ENCODE results near the gene VASH2. TPM values are rescaled to one million over a fixed set of nuclear protein-coding genes. Genes with fewer than 3 reads are reported as not detected.
"Not testable (repeated sequence)": the region's sequence is repeated elsewhere in the genome, so short reads cannot be mapped to it uniquely, and the experiment has no call there.

VASH2 gene
- polyA plus RNA-seq, 1 donor from 2014 or later = 65.2 TPM

DNA sequence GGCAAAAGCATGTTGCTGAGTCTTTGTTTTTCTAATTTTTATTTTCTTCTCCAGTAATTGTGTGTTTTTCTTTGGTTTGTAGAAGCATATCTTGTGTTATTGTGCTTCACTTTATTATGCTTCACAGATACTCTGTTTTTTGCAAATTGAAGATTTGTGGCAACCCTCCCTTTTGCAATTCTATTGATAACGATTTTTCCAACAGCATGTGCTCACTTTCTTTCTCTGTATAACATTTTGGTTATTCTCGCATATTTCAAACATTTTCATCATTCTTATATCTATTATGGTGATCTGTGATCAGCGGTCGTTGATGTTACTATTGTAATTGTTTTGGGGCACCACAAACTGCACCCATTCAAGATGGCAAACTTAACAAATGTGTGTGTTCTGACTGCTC is 69.1 kb downstream of the VASH2 start:
- no peak overlapping the region for H3K9ac ChIP-seq (ENCODE audit: low read length)
- no peaks in the 10 kb centered on the region for H4K20me1 ChIP-seq (ENCODE audit: insufficient read depth)
- H3K4me2 ChIP-seq (ENCODE audit: low read length) = no peak overlapping the region
- H2AFZ ChIP-seq (ENCODE audit: low read depth, low read length) = no peak overlapping the region
- no peak overlapping the region for H3K4me3 ChIP-seq (ENCODE audit: low read length)
- peaks cover 5% of the 10 kb centered on the region for H3K79me2 ChIP-seq (replicated peaks; ENCODE audit: insufficient read depth, low read length)
- no peaks in the 10 kb centered on the region for H3K9me2 ChIP-seq (ENCODE audit: insufficient read depth, low read length)
- no peak for TF ChIP-seq EZH2 (IDR thresholded peaks at IDR 0.05; ENCODE audit: borderline replicate concordance, insufficient read depth, low read length, poor library complexity, severe bottlenecking)
- TF ChIP-seq EP300 (conservative IDR thresholded peaks at IDR 0.05; ENCODE audit: poor library complexity, severe bottlenecking) = no peak
- TF ChIP-seq, protein P1, sequence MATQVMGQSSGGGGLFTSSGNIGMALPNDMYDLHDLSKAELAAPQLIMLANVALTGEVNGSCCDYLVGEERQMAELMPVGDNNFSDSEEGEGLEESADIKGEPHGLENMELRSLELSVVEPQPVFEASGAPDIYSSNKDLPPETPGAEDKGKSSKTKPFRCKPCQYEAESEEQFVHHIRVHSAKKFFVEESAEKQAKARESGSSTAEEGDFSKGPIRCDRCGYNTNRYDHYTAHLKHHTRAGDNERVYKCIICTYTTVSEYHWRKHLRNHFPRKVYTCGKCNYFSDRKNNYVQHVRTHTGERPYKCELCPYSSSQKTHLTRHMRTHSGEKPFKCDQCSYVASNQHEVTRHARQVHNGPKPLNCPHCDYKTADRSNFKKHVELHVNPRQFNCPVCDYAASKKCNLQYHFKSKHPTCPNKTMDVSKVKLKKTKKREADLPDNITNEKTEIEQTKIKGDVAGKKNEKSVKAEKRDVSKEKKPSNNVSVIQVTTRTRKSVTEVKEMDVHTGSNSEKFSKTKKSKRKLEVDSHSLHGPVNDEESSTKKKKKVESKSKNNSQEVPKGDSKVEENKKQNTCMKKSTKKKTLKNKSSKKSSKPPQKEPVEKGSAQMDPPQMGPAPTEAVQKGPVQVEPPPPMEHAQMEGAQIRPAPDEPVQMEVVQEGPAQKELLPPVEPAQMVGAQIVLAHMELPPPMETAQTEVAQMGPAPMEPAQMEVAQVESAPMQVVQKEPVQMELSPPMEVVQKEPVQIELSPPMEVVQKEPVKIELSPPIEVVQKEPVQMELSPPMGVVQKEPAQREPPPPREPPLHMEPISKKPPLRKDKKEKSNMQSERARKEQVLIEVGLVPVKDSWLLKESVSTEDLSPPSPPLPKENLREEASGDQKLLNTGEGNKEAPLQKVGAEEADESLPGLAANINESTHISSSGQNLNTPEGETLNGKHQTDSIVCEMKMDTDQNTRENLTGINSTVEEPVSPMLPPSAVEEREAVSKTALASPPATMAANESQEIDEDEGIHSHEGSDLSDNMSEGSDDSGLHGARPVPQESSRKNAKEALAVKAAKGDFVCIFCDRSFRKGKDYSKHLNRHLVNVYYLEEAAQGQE (IDR thresholded peaks at IDR 0.05; ENCODE audit: borderline replicate concordance) = no peak
- no peak for TF ChIP-seq RAD21 (conservative IDR thresholded peaks at IDR 0.05)
- TF ChIP-seq, protein P2, sequence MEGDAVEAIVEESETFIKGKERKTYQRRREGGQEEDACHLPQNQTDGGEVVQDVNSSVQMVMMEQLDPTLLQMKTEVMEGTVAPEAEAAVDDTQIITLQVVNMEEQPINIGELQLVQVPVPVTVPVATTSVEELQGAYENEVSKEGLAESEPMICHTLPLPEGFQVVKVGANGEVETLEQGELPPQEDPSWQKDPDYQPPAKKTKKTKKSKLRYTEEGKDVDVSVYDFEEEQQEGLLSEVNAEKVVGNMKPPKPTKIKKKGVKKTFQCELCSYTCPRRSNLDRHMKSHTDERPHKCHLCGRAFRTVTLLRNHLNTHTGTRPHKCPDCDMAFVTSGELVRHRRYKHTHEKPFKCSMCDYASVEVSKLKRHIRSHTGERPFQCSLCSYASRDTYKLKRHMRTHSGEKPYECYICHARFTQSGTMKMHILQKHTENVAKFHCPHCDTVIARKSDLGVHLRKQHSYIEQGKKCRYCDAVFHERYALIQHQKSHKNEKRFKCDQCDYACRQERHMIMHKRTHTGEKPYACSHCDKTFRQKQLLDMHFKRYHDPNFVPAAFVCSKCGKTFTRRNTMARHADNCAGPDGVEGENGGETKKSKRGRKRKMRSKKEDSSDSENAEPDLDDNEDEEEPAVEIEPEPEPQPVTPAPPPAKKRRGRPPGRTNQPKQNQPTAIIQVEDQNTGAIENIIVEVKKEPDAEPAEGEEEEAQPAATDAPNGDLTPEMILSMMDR (IDR thresholded peaks at IDR 0.05; ENCODE audit: poor library complexity, severe bottlenecking) = no peak
- TF ChIP-seq POLR2AphosphoS5 (IDR thresholded peaks at IDR 0.05) = no peak
- TF ChIP-seq TAF1 (IDR thresholded peaks at IDR 0.05; ENCODE audit: low read depth) = no peak
- TF ChIP-seq MXI1 (conservative IDR thresholded peaks at IDR 0.05; ENCODE audit: poor library complexity, severe bottlenecking) = no peak
- TF ChIP-seq SMC3 (conservative IDR thresholded peaks at IDR 0.05; ENCODE audit: poor library complexity) = no peak
- H3K9me3 ChIP-seq (ENCODE audit: low read length) = no peaks in the 10 kb centered on the region
- H3K27me3 ChIP-seq (ENCODE audit: insufficient read depth, low read depth, low read length) = no peaks in the 10 kb centered on the region
- H3F3A ChIP-seq (ENCODE audit: insufficient read depth, low read length, poor library complexity, severe bottlenecking) = no peaks in the 10 kb centered on the region
- no peak overlapping the region for H3K27ac ChIP-seq (ENCODE audit: low read length)
- no peaks in the 10 kb centered on the region for H3K36me3 ChIP-seq (ENCODE audit: insufficient read depth, low read length)

DNA sequence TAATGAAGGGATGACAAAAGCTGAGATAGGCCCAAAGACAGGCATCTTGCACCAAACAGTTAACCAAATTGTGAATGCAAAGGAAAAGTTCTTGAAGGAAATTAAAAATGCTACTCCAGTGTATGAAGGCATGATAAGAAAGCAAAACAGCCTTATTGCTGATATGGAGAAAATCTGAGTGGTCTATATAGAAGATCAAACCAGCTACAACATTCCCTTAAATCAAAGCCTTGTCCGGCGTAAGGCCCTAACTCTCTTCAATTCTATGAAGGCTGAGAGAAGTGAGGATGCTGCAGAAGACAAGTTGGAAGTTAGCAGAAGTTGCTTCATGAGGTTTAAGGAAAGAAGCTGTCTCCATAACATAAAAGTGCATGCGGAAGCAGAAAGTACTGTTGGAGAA is 69.7 kb downstream of the VASH2 start:
- H3K4me3 ChIP-seq (ENCODE audit: low read length) = no peak overlapping the region
- TF ChIP-seq, protein P1 (IDR thresholded peaks at IDR 0.05; ENCODE audit: borderline replicate concordance) = no peak
- TF ChIP-seq EZH2 (IDR thresholded peaks at IDR 0.05; ENCODE audit: borderline replicate concordance, insufficient read depth, low read length, poor library complexity, severe bottlenecking) (no peak), RAD21 (conservative IDR thresholded peaks at IDR 0.05) (no peak), SMC3 (conservative IDR thresholded peaks at IDR 0.05; ENCODE audit: poor library complexity) (no peak), EP300 (conservative IDR thresholded peaks at IDR 0.05; ENCODE audit: poor library complexity, severe bottlenecking) (no peak), MXI1 (conservative IDR thresholded peaks at IDR 0.05; ENCODE audit: poor library complexity, severe bottlenecking) (no peak), TAF1 (IDR thresholded peaks at IDR 0.05; ENCODE audit: low read depth) (no peak)
- TF ChIP-seq, protein P2 (IDR thresholded peaks at IDR 0.05; ENCODE audit: poor library complexity, severe bottlenecking) = no peak
- no peaks in the 10 kb centered on the region for H3K27me3 ChIP-seq (ENCODE audit: insufficient read depth, low read depth, low read length)
- H3K9ac ChIP-seq (ENCODE audit: low read length) = no peak overlapping the region
- no peak overlapping the region for H2AFZ ChIP-seq (ENCODE audit: low read depth, low read length)
- H3F3A ChIP-seq (ENCODE audit: insufficient read depth, low read length, poor library complexity, severe bottlenecking) = no peaks in the 10 kb centered on the region
- no peaks in the 10 kb centered on the region for H3K9me2 ChIP-seq (ENCODE audit: insufficient read depth, low read length)
- no peaks in the 10 kb centered on the region for H3K79me2 ChIP-seq (replicated peaks; ENCODE audit: insufficient read depth, low read length)
- no peak overlapping the region for H3K27ac ChIP-seq (ENCODE audit: low read length)
- H3K4me2 ChIP-seq (ENCODE audit: low read length) = no peak overlapping the region
- H3K9me3 ChIP-seq (ENCODE audit: low read length) = no peaks in the 10 kb centered on the region
- no peaks in the 10 kb centered on the region for H3K36me3 ChIP-seq (ENCODE audit: insufficient read depth, low read length)
- H4K20me1 ChIP-seq (ENCODE audit: insufficient read depth) = no peaks in the 10 kb centered on the region

DNA sequence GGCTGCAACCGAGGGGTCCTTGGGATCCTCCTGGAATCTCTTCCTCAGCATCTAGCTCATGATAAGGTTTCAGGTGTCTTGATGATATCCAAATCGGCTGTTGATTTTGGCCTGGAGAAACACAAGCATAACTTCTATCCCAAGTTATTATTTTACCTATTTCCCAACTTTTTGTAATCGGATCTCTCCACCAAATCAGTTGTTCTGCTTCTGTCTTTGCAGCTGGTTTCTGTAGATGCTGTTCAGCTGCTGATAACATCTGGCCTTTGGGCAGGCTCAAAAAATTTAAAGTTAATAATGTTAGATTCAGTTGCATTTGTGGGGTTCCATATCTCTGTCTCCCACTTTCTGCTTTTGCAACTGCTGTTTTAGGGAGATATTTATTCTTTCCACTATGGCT is 76.7 kb downstream of the VASH2 start:
- H3K36me3 ChIP-seq (ENCODE audit: insufficient read depth, low read length); H3K79me2 ChIP-seq (replicated peaks; ENCODE audit: insufficient read depth, low read length); H3F3A ChIP-seq (ENCODE audit: insufficient read depth, low read length, poor library complexity, severe bottlenecking): not testable (repeated sequence)

More for the DNA sequence above, 76.7 kb downstream of the VASH2 start:
- not testable (repeated sequence) for H3K27me3 ChIP-seq (ENCODE audit: insufficient read depth, low read depth, low read length); H3K9me2 ChIP-seq (ENCODE audit: insufficient read depth, low read length); H3K27ac ChIP-seq (ENCODE audit: low read length); H2AFZ ChIP-seq (ENCODE audit: low read depth, low read length); H3K4me2 ChIP-seq (ENCODE audit: low read length); H3K9ac ChIP-seq (ENCODE audit: low read length); H4K20me1 ChIP-seq (ENCODE audit: insufficient read depth); H3K9me3 ChIP-seq (ENCODE audit: low read length); H3K4me3 ChIP-seq (ENCODE audit: low read length)
